Mesenchymal stem cell (in vitro differentiated cells and primary cell): ENCODE data around the gene GABRA4.

Experiments used
- DNase-seq: peaks from one replicate; pipeline ENCODE4 v3.0.0-alpha.2; 2013
- H2AFZ ChIP-seq: one replicate; pipeline ENCODE4 v1.6.1; 2013; ENCODE audit warnings: low read depth, mild to moderate bottlenecking, control low read depth, inconsistent platforms, low read length, moderate library complexity
- H2AK5ac ChIP-seq: 2 replicates; pipeline ENCODE4 v1.6.1; 2013; ENCODE audit warnings: low read length, moderate library complexity, mild to moderate bottlenecking, inconsistent platforms; ENCODE audit not compliant: severe bottlenecking
- H2BK120ac ChIP-seq: one replicate; pipeline ENCODE4 v1.6.1; 2013; ENCODE audit warnings: low read depth, mild to moderate bottlenecking, inconsistent platforms, low read length, moderate library complexity
- H2BK12ac ChIP-seq, 2 experiments: one replicate each; pipeline ENCODE4 v1.6.1; 2013; ENCODE audit warnings: inconsistent platforms in 2 of 2, low read length in 2 of 2, mild to moderate bottlenecking in 2 of 2, moderate library complexity in 2 of 2, control low read depth in 1 of 2
- H2BK15ac ChIP-seq: one replicate; pipeline ENCODE4 v1.6.1; 2013; ENCODE audit warnings: mild to moderate bottlenecking, low read depth, inconsistent platforms; ENCODE audit not compliant: poor library complexity, severe bottlenecking
- H2BK5ac ChIP-seq: 2 replicates; pipeline ENCODE4 v1.6.1; 2013; ENCODE audit warnings: low read depth, mild to moderate bottlenecking, low read length, control low read depth, inconsistent platforms; ENCODE audit not compliant: poor library complexity, severe bottlenecking
- H3K14ac ChIP-seq, 2 experiments: one replicate each; pipeline ENCODE4 v1.6.1; 2013; ENCODE audit warnings: inconsistent platforms in 2 of 2, low read length in 2 of 2, control low read depth in 1 of 2, mild to moderate bottlenecking in 1 of 2, moderate library complexity in 1 of 2
- H3K18ac ChIP-seq, 2 experiments: one replicate each; pipeline ENCODE4 v1.6.1; 2013; ENCODE audit warnings: inconsistent platforms in 2 of 2, low read length in 2 of 2, control low read depth in 1 of 2, low read depth in 1 of 2, mild to moderate bottlenecking in 1 of 2
- H3K23ac ChIP-seq, 2 experiments: one replicate each; pipeline ENCODE4 v1.6.1; 2013; ENCODE audit warnings: inconsistent platforms in 2 of 2, low read length in 2 of 2, mild to moderate bottlenecking in 2 of 2, moderate library complexity in 2 of 2, control low read depth in 1 of 2
- H3K27ac ChIP-seq: 2 replicates; pipeline ENCODE4 v1.5.1; 2013; ENCODE audit warnings: mild to moderate bottlenecking, moderate library complexity, low read length, control low read depth, inconsistent platforms; ENCODE audit not compliant: poor library complexity, severe bottlenecking
- H3K27me3 ChIP-seq, 2 experiments: 2 replicates each; pipeline versions ENCODE4 v1.6.1 to v1.7.0; 2013; ENCODE audit warnings: low read length in 2 of 2, mild to moderate bottlenecking in 2 of 2, moderate library complexity in 2 of 2, control low read depth in 1 of 2, inconsistent platforms in 1 of 2; ENCODE audit not compliant: control insufficient read depth in 1 of 2, insufficient read depth in 1 of 2
- H3K36me3 ChIP-seq, 2 experiments: 2 replicates each; pipeline versions ENCODE4 v1.6.1 to v1.7.0; 2013; ENCODE audit warnings: low read length in 2 of 2, control low read depth in 1 of 2, inconsistent platforms in 1 of 2, low read depth in 1 of 2, mild to moderate bottlenecking in 1 of 2; ENCODE audit not compliant: insufficient read depth in 2 of 2, control insufficient read depth in 1 of 2
- H3K4ac ChIP-seq, 2 experiments: one replicate each; pipeline ENCODE4 v1.6.1; 2013; ENCODE audit warnings: inconsistent platforms in 2 of 2, low read length in 2 of 2, mild to moderate bottlenecking in 2 of 2, moderate library complexity in 2 of 2, control low read depth in 1 of 2, low read depth in 1 of 2
- H3K4me1 ChIP-seq: 2 replicates; pipeline ENCODE4 v1.6.1; 2013; ENCODE audit warnings: low read depth, low read length, control low read depth; ENCODE audit not compliant: control insufficient read depth, insufficient read depth
- H3K4me2 ChIP-seq: 2 replicates; pipeline ENCODE4 v1.6.1; 2013; ENCODE audit warnings: low read length, mild to moderate bottlenecking, inconsistent platforms; ENCODE audit not compliant: poor library complexity, severe bottlenecking
- H3K4me3 ChIP-seq, 2 experiments: 2 replicates each; pipeline versions ENCODE4 v1.5.1 to v1.7.0; 2013; ENCODE audit warnings: low read length in 2 of 2, mild to moderate bottlenecking in 2 of 2, control low read depth in 1 of 2, low read depth in 1 of 2; ENCODE audit not compliant: insufficient read depth in 1 of 2
- H3K79me1 ChIP-seq: replicated peaks from 2 replicates; pipeline ENCODE4 v1.6.1; 2013; ENCODE audit warnings: mild to moderate bottlenecking, control low read depth, low read length, inconsistent platforms; ENCODE audit not compliant: poor library complexity, severe bottlenecking
- H3K9ac ChIP-seq: 2 replicates; pipeline ENCODE4 v1.7.0; 2013; ENCODE audit warnings: mild to moderate bottlenecking, low read length, moderate library complexity
- H3K9me3 ChIP-seq: 2 replicates; pipeline ENCODE4 v1.7.0; 2013; ENCODE audit warnings: mild to moderate bottlenecking, low read length; ENCODE audit not compliant: control insufficient read depth
- H4K8ac ChIP-seq: one replicate; pipeline ENCODE4 v1.6.1; 2013; ENCODE audit warnings: inconsistent platforms, mild to moderate bottlenecking, low read length, moderate library complexity
- H4K91ac ChIP-seq: one replicate; pipeline ENCODE4 v1.6.1; 2013; ENCODE audit warnings: mild to moderate bottlenecking, low read length, inconsistent platforms
- WGBS: methylation state at CpG from one replicate; pipeline ENCODE4 v1.1.7; 2013; ENCODE audit warnings: mixed read lengths; 5-methylcytosine and 5-hydroxymethylcytosine counted together

The GABRA4 gene

GRCh38 chr4:46934726-46935125, 58.7 kb downstream of the GABRA4 start:
- no peak overlapping the region for H3K18ac ChIP-seq
- WGBS = 90% methylated on average over 1 of the region's 2 CpGs
- no peak overlapping the region for H3K4me3 ChIP-seq
- H2BK120ac ChIP-seq = no peak overlapping the region
- H3K9me3 ChIP-seq = no peaks in the 10 kb centered on the region
- no peak overlapping the region for H3K4me2 ChIP-seq
- no peak overlapping the region for H2BK12ac ChIP-seq
- no peak overlapping the region for H3K9ac ChIP-seq
- H3K4ac ChIP-seq = no peak overlapping the region
- no peak overlapping the region for H3K27ac ChIP-seq
- no peak overlapping the region for H2AFZ ChIP-seq
- no peak overlapping the region for H4K91ac ChIP-seq
- no peaks in the 10 kb centered on the region for H3K27me3 ChIP-seq
- H3K79me1 ChIP-seq = no peaks in the 10 kb centered on the region
- no peak overlapping the region for H2BK5ac ChIP-seq
- DNase-seq = no peak
- H3K14ac ChIP-seq = no peak overlapping the region
- no peak overlapping the region for H4K8ac ChIP-seq
- no peak overlapping the region for H2BK15ac ChIP-seq
- no peak overlapping the region for H3K23ac ChIP-seq
- H3K36me3 ChIP-seq = no peaks in the 10 kb centered on the region
- H3K4me1 ChIP-seq = no peaks in the 10 kb centered on the region
- no peak overlapping the region for H2AK5ac ChIP-seq

GRCh38 chr4:46933686-46934085, 59.7 kb downstream of the GABRA4 start:
- no peak for DNase-seq
- no peaks in the 10 kb centered on the region for H3K4me1 ChIP-seq
- no peak overlapping the region for H3K4ac ChIP-seq
- H3K4me3 ChIP-seq = no peak overlapping the region
- no peaks in the 10 kb centered on the region for H3K27me3 ChIP-seq
- H2BK120ac ChIP-seq = no peak overlapping the region
- H3K9ac ChIP-seq = no peak overlapping the region
- no peak overlapping the region for H4K91ac ChIP-seq
- no peak overlapping the region for H2BK12ac ChIP-seq
- H3K4me2 ChIP-seq = no peak overlapping the region
- H2AK5ac ChIP-seq = no peak overlapping the region
- no peaks in the 10 kb centered on the region for H3K79me1 ChIP-seq
- H3K27ac ChIP-seq = no peak overlapping the region
- no peak overlapping the region for H2BK15ac ChIP-seq
- no peak overlapping the region for H2BK5ac ChIP-seq
- H3K36me3 ChIP-seq = no peaks in the 10 kb centered on the region
- H3K23ac ChIP-seq = no peak overlapping the region
- no peak overlapping the region for H3K14ac ChIP-seq
- H3K18ac ChIP-seq = no peak overlapping the region
- H2AFZ ChIP-seq = no peak overlapping the region
- 80% methylated on average over 2 of the region's 3 CpGs for WGBS
- no peak overlapping the region for H4K8ac ChIP-seq
- H3K9me3 ChIP-seq = no peaks in the 10 kb centered on the region

- 38% methylated on average over 2 of the region's 3 CpGs for WGBS
Measured at GRCh38 chr4:46931981-46932380, 61.4 kb downstream of the GABRA4 start.

GRCh38 chr4:46930891-46931290, 62.5 kb downstream of the GABRA4 start:
- H2AFZ ChIP-seq = no peak overlapping the region
- H2AK5ac ChIP-seq = no peak overlapping the region
- H3K9me3 ChIP-seq = no peaks in the 10 kb centered on the region
- H3K4ac ChIP-seq = no peak overlapping the region
- no peak overlapping the region for H2BK120ac ChIP-seq
- no peak overlapping the region for H3K4me2 ChIP-seq
- DNase-seq = no peak
- H3K27me3 ChIP-seq = peaks cover 0 to 3% of the 10 kb centered on the region in 2 experiments
- no peak overlapping the region for H2BK15ac ChIP-seq
- H3K4me3 ChIP-seq = no peak overlapping the region
- H3K18ac ChIP-seq = no peak overlapping the region
- no peak overlapping the region for H2BK5ac ChIP-seq
- no peaks in the 10 kb centered on the region for H3K79me1 ChIP-seq
- H3K36me3 ChIP-seq = no peaks in the 10 kb centered on the region
- H4K8ac ChIP-seq = no peak overlapping the region
- 83% methylated on average over 2 of the region's 3 CpGs for WGBS
- no peak overlapping the region for H4K91ac ChIP-seq
- H2BK12ac ChIP-seq = no peak overlapping the region
- H3K14ac ChIP-seq = no peak overlapping the region
- no peak overlapping the region for H3K23ac ChIP-seq
- H3K9ac ChIP-seq = no peak overlapping the region
- H3K27ac ChIP-seq = no peak overlapping the region
- H3K4me1 ChIP-seq = no peaks in the 10 kb centered on the region

More at GRCh38 chr4:46931981-46932380, 61.4 kb downstream of the GABRA4 start:
- DNase-seq = peak; percentile 65
- Histone ChIP-seq H3K14ac (no peak overlapping the region), H4K91ac (no peak overlapping the region), H2BK5ac (no peak overlapping the region), H3K4ac (no peak overlapping the region), H3K79me1 (no peaks in the 10 kb centered on the region), H2BK15ac (no peak overlapping the region), H3K9me3 (no peaks in the 10 kb centered on the region), H2AFZ (no peak overlapping the region), H3K23ac (no peak overlapping the region), H2BK12ac (no peak overlapping the region), H3K27ac (no peak overlapping the region), H3K9ac (no peak overlapping the region), H2BK120ac (no peak overlapping the region), H3K4me2 (no peak overlapping the region), H2AK5ac (no peak overlapping the region), H3K4me3 (no peak overlapping the region), H3K4me1 (no peaks in the 10 kb centered on the region), H3K36me3 (no peaks in the 10 kb centered on the region), H4K8ac (no peak overlapping the region), H3K27me3 (peaks cover 0 to 3% of the 10 kb centered on the region in 2 experiments), H3K18ac (no peak overlapping the region)
